A673 (cell line): ENCODE measurements around the gene YWHAH. TPM values are rescaled to one million over a fixed set of nuclear protein-coding genes. Genes with fewer than 3 reads are reported as not detected.

ENCODE experiments used
- BruUV-seq: library from RNA; stranded (reverse); fragments of 400-500 nt; replicated peaks from 2 replicates; lab custom pipeline; 2021; lab: Mats Ljungman, UMichigan
- CTCF ChIA-PET: fragments of 300-600 bp; sonication (Branson Sonifier 250); formaldehyde crosslinking; loops from one replicate; lab custom pipeline; 2022; ENCODE audit warnings: antibody characterized with exemption; lab: Charles Lee
- POLR2A ChIA-PET: fragments of 300-600 bp; sonication (Branson Sonifier 250); formaldehyde crosslinking; loops from one replicate; lab custom pipeline; 2022; ENCODE audit warnings: antibody characterized with exemption; ENCODE audit not compliant: low non-redundant PET; lab: Charles Lee
- DNase-seq: peaks from one replicate; pipeline ENCODE4 v3.0.0-alpha.2; 2015; ENCODE audit warnings: low spot score
- H3K27ac ChIP-seq: fragments of 200-600 bp; sonication (generic); 2 replicates; pipeline ENCODE4 v1.5.1; 2016; ENCODE audit warnings: mixed run types, low read depth, mild to moderate bottlenecking, mixed read lengths, antibody characterized with exemption, low read length; ENCODE audit not compliant: poor library complexity, severe bottlenecking
- H3K27me3 ChIP-seq: fragments of 200-600 bp; sonication (generic); replicated peaks from 2 replicates; pipeline ENCODE4 v1.6.1; 2017; ENCODE audit warnings: mixed run types, low read depth, mild to moderate bottlenecking, mixed read lengths, antibody characterized with exemption, low read length; ENCODE audit not compliant: insufficient read depth, poor library complexity
- H3K36me3 ChIP-seq: fragments of 200-600 bp; sonication (generic); 2 replicates; pipeline ENCODE4 v1.6.1; 2016; ENCODE audit warnings: mixed run types, mild to moderate bottlenecking, mixed read lengths, antibody characterized with exemption, low read length; ENCODE audit not compliant: insufficient read depth, poor library complexity, severe bottlenecking
- H3K4me1 ChIP-seq: fragments of 200-600 bp; sonication (generic); 2 replicates; pipeline ENCODE4 v1.6.1; 2017; ENCODE audit warnings: mixed run types, mild to moderate bottlenecking, mixed read lengths, antibody characterized with exemption, low read length; ENCODE audit not compliant: insufficient read depth, poor library complexity, severe bottlenecking
- H3K4me3 ChIP-seq: fragments of 200-600 bp; sonication (generic); 2 replicates; pipeline ENCODE4 v1.5.1; 2016; ENCODE audit warnings: low read depth, mixed run types, mild to moderate bottlenecking, mixed read lengths, low read length; ENCODE audit not compliant: poor library complexity, severe bottlenecking
- H3K9me3 ChIP-seq: fragments of 200-600 bp; sonication (generic); 2 replicates; pipeline ENCODE4 v1.6.1; 2016; ENCODE audit warnings: mixed run types, low read depth, mild to moderate bottlenecking, mixed read lengths, antibody characterized with exemption, low read length; ENCODE audit not compliant: poor library complexity, severe bottlenecking
- EZH2 ChIP-seq: fragments of 200-600 bp; sonication (generic); IDR thresholded peaks from 2 replicates; pipeline ENCODE4 v1.6.1; 2017; ENCODE audit warnings: borderline replicate concordance, low read depth, mild to moderate bottlenecking, mixed read lengths, antibody characterized with exemption, low read length; ENCODE audit not compliant: poor library complexity, severe bottlenecking
- intact Hi-C: fragments of 100-400 bp; cut with micrococcal nuclease; formaldehyde crosslinking; loops from one replicate; pipeline ENCODE4 v1.10.0; 2022; ENCODE audit not compliant: unreplicated experiment
- total RNA-seq: library from RNA; stranded (reverse); gene quantifications from 2 replicates; pipeline ENCODE4 v1.2.3, GENCODE V29; 2021
- TF ChIP-seq, protein P1 (sequence below): fragments of 300-800, 200-600 bp; sonication (generic); conservative IDR thresholded peaks from 2 replicates; pipeline ENCODE4 v1.5.1; 2017; ENCODE audit warnings: low read depth, mild to moderate bottlenecking, antibody characterized with exemption, low read length, moderate library complexity, mixed read lengths

The YWHAH gene
- total RNA-seq, 1 experiment from 2014 or later, result 177 TPM

DNA sequence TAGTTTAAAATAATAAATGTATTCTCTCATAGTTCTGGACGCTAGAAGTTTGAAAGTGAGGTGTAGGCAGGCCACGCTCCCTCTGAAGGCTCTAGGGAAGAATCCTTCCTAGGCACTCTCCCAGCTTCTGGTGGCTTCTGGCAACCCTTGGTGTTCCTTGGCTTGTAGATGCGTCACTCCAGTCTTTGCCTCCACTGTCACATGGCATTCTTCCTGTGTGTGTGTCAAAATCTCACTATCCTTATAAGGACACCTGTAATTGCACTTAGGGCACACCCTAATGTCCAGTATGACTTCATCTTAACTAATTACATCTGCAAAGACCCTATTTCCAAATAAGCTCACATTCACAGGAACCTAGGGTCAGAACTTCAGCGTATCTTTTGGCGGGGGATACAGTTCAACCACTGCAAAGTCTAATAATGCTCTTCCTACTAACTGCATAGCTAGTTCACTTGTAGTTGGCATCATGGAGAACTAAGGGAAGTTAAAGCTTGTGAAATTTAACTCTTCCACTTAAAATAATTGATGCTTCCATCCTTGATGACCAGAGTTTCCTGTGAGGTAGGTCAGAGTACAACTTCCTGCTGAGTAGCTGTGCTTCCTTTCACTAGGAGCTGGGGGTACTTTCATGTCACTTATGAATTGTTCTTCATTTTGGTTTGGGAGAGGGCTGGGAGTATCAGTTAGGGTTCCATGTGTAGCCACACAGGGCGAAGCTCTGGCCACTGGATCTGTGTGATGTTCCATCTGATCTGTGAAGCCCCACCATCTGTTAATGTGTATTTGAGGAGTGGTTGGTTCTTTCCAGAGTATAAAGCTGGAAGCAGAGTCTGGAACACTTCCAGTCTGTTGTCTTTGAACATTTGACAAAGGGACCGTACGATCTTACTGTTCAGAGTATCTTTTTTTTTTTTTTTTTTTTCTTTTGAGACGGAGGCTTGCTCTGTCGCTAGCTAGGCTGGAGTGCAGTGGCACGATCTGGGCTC, 10.5 kb downstream of the YWHAH start:
- Histone ChIP-seq H3K9me3 (no peaks in the 10 kb centered on the region), H3K4me3 (no peak overlapping the region), H3K4me1 (peaks cover 19% of the 10 kb centered on the region), H3K36me3 (peaks cover 35% of the 10 kb centered on the region), H3K27ac (peak overlapping the region; percentile 10), H3K27me3 (no peaks in the 10 kb centered on the region)
- POLR2A ChIA-PET, result no interaction called here
- intact Hi-C loops, result no loop called here
- TF ChIP-seq EZH2, result no peak
- TF ChIP-seq, protein P1, sequence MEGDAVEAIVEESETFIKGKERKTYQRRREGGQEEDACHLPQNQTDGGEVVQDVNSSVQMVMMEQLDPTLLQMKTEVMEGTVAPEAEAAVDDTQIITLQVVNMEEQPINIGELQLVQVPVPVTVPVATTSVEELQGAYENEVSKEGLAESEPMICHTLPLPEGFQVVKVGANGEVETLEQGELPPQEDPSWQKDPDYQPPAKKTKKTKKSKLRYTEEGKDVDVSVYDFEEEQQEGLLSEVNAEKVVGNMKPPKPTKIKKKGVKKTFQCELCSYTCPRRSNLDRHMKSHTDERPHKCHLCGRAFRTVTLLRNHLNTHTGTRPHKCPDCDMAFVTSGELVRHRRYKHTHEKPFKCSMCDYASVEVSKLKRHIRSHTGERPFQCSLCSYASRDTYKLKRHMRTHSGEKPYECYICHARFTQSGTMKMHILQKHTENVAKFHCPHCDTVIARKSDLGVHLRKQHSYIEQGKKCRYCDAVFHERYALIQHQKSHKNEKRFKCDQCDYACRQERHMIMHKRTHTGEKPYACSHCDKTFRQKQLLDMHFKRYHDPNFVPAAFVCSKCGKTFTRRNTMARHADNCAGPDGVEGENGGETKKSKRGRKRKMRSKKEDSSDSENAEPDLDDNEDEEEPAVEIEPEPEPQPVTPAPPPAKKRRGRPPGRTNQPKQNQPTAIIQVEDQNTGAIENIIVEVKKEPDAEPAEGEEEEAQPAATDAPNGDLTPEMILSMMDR, result no peak
- CTCF ChIA-PET, result no interaction called here
- BruUV-seq, result no TSS peak
- no peak for DNase-seq

DNA sequence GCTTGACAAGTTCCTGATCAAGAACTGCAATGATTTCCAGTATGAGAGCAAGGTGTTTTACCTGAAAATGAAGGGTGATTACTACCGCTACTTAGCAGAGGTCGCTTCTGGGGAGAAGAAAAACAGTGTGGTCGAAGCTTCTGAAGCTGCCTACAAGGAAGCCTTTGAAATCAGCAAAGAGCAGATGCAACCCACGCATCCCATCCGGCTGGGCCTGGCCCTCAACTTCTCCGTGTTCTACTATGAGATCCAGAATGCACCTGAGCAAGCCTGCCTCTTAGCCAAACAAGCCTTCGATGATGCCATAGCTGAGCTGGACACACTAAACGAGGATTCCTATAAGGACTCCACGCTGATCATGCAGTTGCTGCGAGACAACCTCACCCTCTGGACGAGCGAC, 12.0 kb downstream of the YWHAH start:
- BruUV-seq, result no TSS peak
- peaks cover 6% of the 10 kb centered on the region for H3K4me1 ChIP-seq
- H3K4me3 ChIP-seq, result no peak overlapping the region
- H3K9me3 ChIP-seq, result no peaks in the 10 kb centered on the region
- TF ChIP-seq, protein P1, result no peak
- TF ChIP-seq EZH2, result no peak
- no peak overlapping the region for H3K27ac ChIP-seq
- no peaks in the 10 kb centered on the region for H3K27me3 ChIP-seq
- ChIA-PET POLR2A (interaction anchor here (0.6 kb wide), 1 partner anchor 679 kb away, joined by 15 read pairs; no protein-coding TSS in a partner anchor), CTCF (interaction anchor here (1.5 kb wide), 1 partner anchor 14 kb away, joined by 4 read pairs; no protein-coding TSS in a partner anchor)
- peaks cover 29% of the 10 kb centered on the region for H3K36me3 ChIP-seq
- no peak for DNase-seq
- intact Hi-C loops, result no loop called here

DNA sequence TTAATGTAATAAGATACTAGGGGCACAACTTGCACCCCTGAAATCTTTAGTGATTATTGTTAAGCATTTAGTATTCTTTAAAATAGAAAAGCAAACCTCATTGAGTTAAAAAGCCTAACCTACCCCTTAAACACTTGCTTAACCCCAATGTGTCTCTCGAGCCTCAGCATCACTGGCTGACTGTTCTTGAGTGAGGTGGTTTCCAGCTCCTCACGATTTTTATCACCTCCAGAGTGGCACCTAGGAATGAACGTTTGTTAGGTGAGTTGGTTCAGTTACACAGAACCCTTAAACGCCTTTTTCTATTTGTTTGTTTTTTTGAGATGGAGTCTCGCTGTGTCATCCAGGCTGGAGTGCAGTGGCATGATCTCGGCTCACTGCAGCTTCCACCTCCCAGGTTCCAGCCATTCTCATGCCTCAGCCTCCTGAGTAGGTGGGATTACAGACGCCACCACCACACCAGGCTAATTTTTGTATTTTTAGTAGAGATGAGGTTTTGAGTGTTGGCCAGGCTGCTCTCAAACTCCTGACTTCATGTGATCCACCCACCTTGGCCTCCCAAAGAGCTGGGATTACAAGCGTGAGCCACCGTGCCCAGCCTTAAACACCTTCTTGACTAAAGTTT, 13.7 kb downstream of the YWHAH start:
- ChIA-PET POLR2A (no interaction called here), CTCF (no interaction called here)
- peaks cover 22% of the 10 kb centered on the region for H3K36me3 ChIP-seq
- no peaks in the 10 kb centered on the region for H3K4me1 ChIP-seq
- H3K27ac ChIP-seq, result no peak overlapping the region
- BruUV-seq, result no TSS peak
- no peaks in the 10 kb centered on the region for H3K27me3 ChIP-seq
- TF ChIP-seq, protein P1, result no peak
- TF ChIP-seq EZH2, result no peak
- no peak for DNase-seq
- intact Hi-C loops, result no loop called here
- H3K4me3 ChIP-seq, result no peak overlapping the region
- H3K9me3 ChIP-seq, result no peaks in the 10 kb centered on the region
